DND-41 (cell line): ENCODE results near the gene ANKS1B.

ENCODE experiments used
- ATAC-seq: fragments of 200-7000 bp; cut with Tn5 transposase; 3 replicates; pipeline ENCODE4 v1.9.1; 2021; ENCODE audit warnings: low read depth; ENCODE audit not compliant: insufficient read depth
- DNase-seq: peaks from one replicate; pipeline ENCODE4 v3.0.0-alpha.2; 2020
- H2AFZ ChIP-seq: 2 replicates; pipeline ENCODE4 v1.6.0; 2012; ENCODE audit warnings: low read depth, low read length
- H3K27ac ChIP-seq: 2 replicates; pipeline ENCODE4 v1.5.1; 2012; ENCODE audit warnings: low read length, inconsistent platforms
- H3K27me3 ChIP-seq: fragments of 200-600 bp; sonication (generic); 2 replicates; pipeline ENCODE4 v1.6.0; 2012; ENCODE audit warnings: low read length, mild to moderate bottlenecking, inconsistent platforms; ENCODE audit not compliant: insufficient read depth, poor library complexity
- H3K36me3 ChIP-seq: 2 replicates; pipeline ENCODE4 v1.5.1; 2012; ENCODE audit warnings: low read length, inconsistent platforms; ENCODE audit not compliant: insufficient read depth
- H3K4me1 ChIP-seq: 2 replicates; pipeline ENCODE4 v1.5.1; 2012; ENCODE audit warnings: mild to moderate bottlenecking, low read length; ENCODE audit not compliant: insufficient read depth
- H3K4me2 ChIP-seq: 2 replicates; pipeline ENCODE4 v1.6.0; 2012; ENCODE audit warnings: mild to moderate bottlenecking, moderate library complexity, low read length, inconsistent platforms; ENCODE audit not compliant: insufficient read depth
- H3K4me3 ChIP-seq, 2 experiments: fragments of 200-600 bp in 1 of 2; shearing (Covaris generic) in 1 of 2; 2 replicates each; pipeline ENCODE4 v1.5.1; 2012 to 2016; ENCODE audit warnings: inconsistent platforms in 2 of 2, low read length in 2 of 2, mild to moderate bottlenecking in 2 of 2, low read depth in 1 of 2, moderate library complexity in 1 of 2
- H3K79me2 ChIP-seq: 2 replicates; pipeline ENCODE4 v1.6.0; 2012; ENCODE audit warnings: low read length, inconsistent platforms; ENCODE audit not compliant: insufficient read depth
- H3K9ac ChIP-seq: 2 replicates; pipeline ENCODE4 v1.6.0; 2012; ENCODE audit warnings: low read depth, mild to moderate bottlenecking, inconsistent platforms, low read length, moderate library complexity
- H3K9me3 ChIP-seq: 2 replicates; pipeline ENCODE4 v1.5.1; 2012; ENCODE audit warnings: low read length, moderate library complexity, mild to moderate bottlenecking, inconsistent platforms; ENCODE audit not compliant: insufficient read depth, severe bottlenecking
- H4K20me1 ChIP-seq: 2 replicates; pipeline ENCODE4 v1.6.0; 2012; ENCODE audit warnings: low read length; ENCODE audit not compliant: insufficient read depth
- CTCF ChIP-seq: IDR thresholded peaks from 2 replicates; pipeline ENCODE4 v1.5.1; 2012; ENCODE audit warnings: borderline replicate concordance, low read length, moderate library complexity, mild to moderate bottlenecking; ENCODE audit not compliant: poor library complexity, severe bottlenecking; ENCODE audit errors: extremely low read depth
- EZH2 ChIP-seq: IDR thresholded peaks from 3 replicates; pipeline ENCODE4 v1.6.1; 2012; ENCODE audit warnings: borderline replicate concordance, low read depth, mild to moderate bottlenecking, moderate library complexity, low read length, inconsistent platforms; ENCODE audit not compliant: severe bottlenecking

Gene ANKS1B

GRCh38 chr12:98821232-98821631, 1163.5 kb downstream of the ANKS1B start:
- TF ChIP-seq EZH2, result no peak
- Histone ChIP-seq H3K4me2 (no peak overlapping the region), H3K9me3 (no peaks in the 10 kb centered on the region), H3K4me1 (no peaks in the 10 kb centered on the region), H3K27ac (no peak overlapping the region), H4K20me1 (no peaks in the 10 kb centered on the region), H3K27me3 (peaks cover 10% of the 10 kb centered on the region), H3K4me3 (no peak overlapping the region), H2AFZ (no peak overlapping the region), H3K79me2 (no peaks in the 10 kb centered on the region), H3K9ac (no peak overlapping the region), H3K36me3 (no peaks in the 10 kb centered on the region)
- DNase-seq (no peak), ATAC-seq (no peak)

- no peak overlapping the region for H2AFZ ChIP-seq
- peaks cover 8% of the 10 kb centered on the region for H3K27me3 ChIP-seq
- H3K9ac ChIP-seq, result no peak overlapping the region
- no peak overlapping the region for H3K4me3 ChIP-seq
- no peaks in the 10 kb centered on the region for H4K20me1 ChIP-seq
- H3K79me2 ChIP-seq, result no peaks in the 10 kb centered on the region
- no peak overlapping the region for H3K27ac ChIP-seq
- no peak overlapping the region for H3K4me2 ChIP-seq
- no peak for TF ChIP-seq EZH2
- H3K36me3 ChIP-seq, result no peaks in the 10 kb centered on the region
- no peak for DNase-seq
- H3K9me3 ChIP-seq, result no peaks in the 10 kb centered on the region
- ATAC-seq, result no peak
- no peaks in the 10 kb centered on the region for H3K4me1 ChIP-seq
Measured at GRCh38 chr12:98819821-98820404, 1164.8 kb downstream of the ANKS1B start.

DNA sequence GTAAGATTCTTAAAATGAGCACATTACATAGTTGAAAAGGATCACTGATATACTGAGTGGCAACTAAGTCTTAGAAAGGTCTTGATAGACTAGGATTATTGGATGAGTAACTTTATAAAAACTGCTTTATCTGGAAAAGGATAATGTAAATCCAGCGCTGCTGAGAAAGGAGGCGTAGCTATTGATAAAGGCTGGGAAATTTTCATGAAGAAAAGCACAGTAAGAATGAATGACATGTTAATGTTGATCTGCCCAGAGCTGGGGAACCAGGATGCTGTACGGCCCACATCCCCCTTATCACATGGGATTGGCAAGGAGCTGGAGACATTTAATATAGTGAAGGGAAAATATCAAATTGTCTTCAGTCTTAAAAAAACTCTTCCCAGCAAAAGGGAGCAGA, 1165.7 kb downstream of the ANKS1B start:
- no peaks in the 10 kb centered on the region for H3K9me3 ChIP-seq
- H3K27ac ChIP-seq, result no peak overlapping the region
- TF ChIP-seq EZH2 (no peak), CTCF (no peak)
- DNase-seq (no peak), ATAC-seq (no peak)
- peaks cover 5% of the 10 kb centered on the region for H3K27me3 ChIP-seq
- no peak overlapping the region for H3K4me3 ChIP-seq
- H3K4me2 ChIP-seq, result no peak overlapping the region
- H3K36me3 ChIP-seq, result no peaks in the 10 kb centered on the region
- no peak overlapping the region for H3K9ac ChIP-seq
- H4K20me1 ChIP-seq, result no peaks in the 10 kb centered on the region
- H2AFZ ChIP-seq, result no peak overlapping the region
- no peaks in the 10 kb centered on the region for H3K79me2 ChIP-seq
- H3K4me1 ChIP-seq, result no peaks in the 10 kb centered on the region

- H3K4me1 ChIP-seq, result no peaks in the 10 kb centered on the region
- ATAC-seq (no peak), DNase-seq (no peak)
- no peaks in the 10 kb centered on the region for H4K20me1 ChIP-seq
- no peak overlapping the region for H3K9ac ChIP-seq
- no peaks in the 10 kb centered on the region for H3K79me2 ChIP-seq
- TF ChIP-seq EZH2, result no peak
- no peak for TF ChIP-seq CTCF
- peaks cover 5% of the 10 kb centered on the region for H3K27me3 ChIP-seq
- H3K4me3 ChIP-seq, result no peak overlapping the region
- H3K4me2 ChIP-seq, result no peak overlapping the region
- H3K27ac ChIP-seq, result no peak overlapping the region
- H3K9me3 ChIP-seq, result no peaks in the 10 kb centered on the region
- no peak overlapping the region for H2AFZ ChIP-seq
- H3K36me3 ChIP-seq, result no peaks in the 10 kb centered on the region
Measured at GRCh38 chr12:98818239-98818638, 1166.5 kb downstream of the ANKS1B start.
